H9 (cell line): ENCODE results near the gene MYCN. TPM values are rescaled to one million over a fixed set of nuclear protein-coding genes. Genes with fewer than 3 reads are reported as not detected.

Experiments
- DNase-seq: peaks from one replicate; pipeline ENCODE4 v3.0.0-alpha.2; 2017
- H2AFZ ChIP-seq: one replicate; pipeline ENCODE4 v1.6.1; 2013; ENCODE audit warnings: mild to moderate bottlenecking, low read length, control low read depth, moderate library complexity
- H2AK5ac ChIP-seq: 2 replicates; pipeline ENCODE4 v1.6.1; 2013; ENCODE audit warnings: low read length, control low read depth, mixed read lengths; ENCODE audit not compliant: insufficient read length
- H2BK120ac ChIP-seq: one replicate; pipeline ENCODE4 v1.6.1; 2013; ENCODE audit warnings: low read depth, mild to moderate bottlenecking, low read length, control low read depth, inconsistent platforms; ENCODE audit not compliant: poor library complexity, severe bottlenecking
- H2BK12ac ChIP-seq: 2 replicates; pipeline ENCODE4 v1.6.1; 2013; ENCODE audit warnings: low read length, control low read depth, mixed read lengths, low read depth; ENCODE audit not compliant: insufficient read length
- H2BK15ac ChIP-seq: 2 replicates; pipeline ENCODE4 v1.6.1; 2013; ENCODE audit warnings: low read depth, low read length, control low read depth
- H2BK20ac ChIP-seq: one replicate; pipeline ENCODE4 v1.6.1; 2013; ENCODE audit warnings: low read depth, mild to moderate bottlenecking, low read length, control low read depth, inconsistent platforms; ENCODE audit not compliant: poor library complexity, severe bottlenecking
- H2BK5ac ChIP-seq: 2 replicates; pipeline ENCODE4 v1.6.1; 2013; ENCODE audit warnings: low read length, control low read depth, mixed read lengths; ENCODE audit not compliant: insufficient read length
- H3K14ac ChIP-seq: 2 replicates; pipeline ENCODE4 v1.6.1; 2013; ENCODE audit warnings: low read length, control low read depth; ENCODE audit not compliant: insufficient read depth
- H3K18ac ChIP-seq: 2 replicates; pipeline ENCODE4 v1.6.1; 2013; ENCODE audit warnings: low read depth, mild to moderate bottlenecking, mixed read lengths, low read length, control low read depth; ENCODE audit not compliant: insufficient read length
- H3K23ac ChIP-seq: 2 replicates; pipeline ENCODE4 v1.6.1; 2013; ENCODE audit warnings: low read length, control low read depth, mixed read lengths, low read depth; ENCODE audit not compliant: insufficient read length
- H3K23me2 ChIP-seq: 2 replicates; pipeline ENCODE4 v1.6.1; 2013; ENCODE audit warnings: low read depth, mild to moderate bottlenecking, mixed read lengths, low read length, control low read depth; ENCODE audit not compliant: insufficient read length, poor library complexity, severe bottlenecking
- H3K27ac ChIP-seq: 2 replicates; pipeline ENCODE4 v1.5.1; 2013; ENCODE audit warnings: low read length, control low read depth, mixed read lengths, low read depth; ENCODE audit not compliant: insufficient read length
- H3K27me3 ChIP-seq: 2 replicates; pipeline ENCODE4 v1.6.1; 2013; ENCODE audit warnings: low read length, control low read depth, inconsistent platforms; ENCODE audit not compliant: insufficient read depth
- H3K4ac ChIP-seq: 2 replicates; pipeline ENCODE4 v1.6.1; 2013; ENCODE audit warnings: low read depth, mild to moderate bottlenecking, control low read depth, inconsistent platforms, low read length, moderate library complexity
- H3K4me1 ChIP-seq: 2 replicates; pipeline ENCODE4 v1.6.1; 2013; ENCODE audit warnings: low read length, control low read depth, inconsistent platforms; ENCODE audit not compliant: insufficient read depth
- H3K4me2 ChIP-seq: 2 replicates; pipeline ENCODE4 v1.6.1; 2013; ENCODE audit warnings: low read length, control low read depth, mixed read lengths; ENCODE audit not compliant: insufficient read length, insufficient read depth
- H3K56ac ChIP-seq: 2 replicates; pipeline ENCODE4 v1.6.1; 2013; ENCODE audit warnings: low read depth, mild to moderate bottlenecking, mixed read lengths, low read length, control low read depth; ENCODE audit not compliant: insufficient read length
- H3K79me1 ChIP-seq: 2 replicates; pipeline ENCODE4 v1.6.1; 2013; ENCODE audit warnings: low read depth, mild to moderate bottlenecking, moderate library complexity, low read length, control low read depth, inconsistent platforms; ENCODE audit not compliant: insufficient read depth, poor library complexity, severe bottlenecking
- H3K79me2 ChIP-seq: 2 replicates; pipeline ENCODE4 v1.6.1; 2013; ENCODE audit warnings: low read length, control low read depth, inconsistent platforms; ENCODE audit not compliant: insufficient read depth
- H3K9ac ChIP-seq: 2 replicates; pipeline ENCODE4 v1.6.1; 2013; ENCODE audit warnings: low read length, control low read depth, mixed read lengths; ENCODE audit not compliant: insufficient read length; ENCODE audit errors: extremely low read depth
- H3K9me3 ChIP-seq: one replicate; pipeline ENCODE4 v1.6.1; 2013; ENCODE audit warnings: low read depth, low read length, inconsistent platforms; ENCODE audit not compliant: control insufficient read depth
- H3T11ph ChIP-seq: one replicate; pipeline ENCODE4 v1.6.1; 2013; ENCODE audit warnings: mild to moderate bottlenecking, low read length, control low read depth, inconsistent platforms
- H4K20me1 ChIP-seq: one replicate; pipeline ENCODE4 v1.6.1; 2013; ENCODE audit not compliant: control insufficient read depth, insufficient read length, insufficient read depth
- H4K5ac ChIP-seq: 2 replicates; pipeline ENCODE4 v1.6.1; 2013; ENCODE audit warnings: low read depth, mild to moderate bottlenecking, mixed read lengths, low read length, control low read depth; ENCODE audit not compliant: insufficient read length
- H4K8ac ChIP-seq: replicated peaks from 2 replicates; pipeline ENCODE4 v1.6.1; 2013; ENCODE audit warnings: low read length, control low read depth, mixed read lengths, low read depth; ENCODE audit not compliant: insufficient read length
- H4K91ac ChIP-seq: 2 replicates; pipeline ENCODE4 v1.6.1; 2013; ENCODE audit warnings: low read depth, mild to moderate bottlenecking, moderate library complexity, mixed read lengths, low read length, control low read depth; ENCODE audit not compliant: insufficient read length
- H3K27ac Mint-ChIP-seq, 3 experiments: 2 replicates in 2 of 3; 3 replicates in 1 of 3; pipeline ENCODE4 v1.8.0; 2020 to 2021; ENCODE audit warnings: mixed read lengths in 3 of 3, mild to moderate bottlenecking in 1 of 3, moderate library complexity in 1 of 3
- H3K27me3 Mint-ChIP-seq: 2 replicates; pipeline ENCODE4 v1.8.0; 2021; ENCODE audit warnings: low read depth, mild to moderate bottlenecking, moderate library complexity, mixed read lengths
- H3K36me3 Mint-ChIP-seq, 3 experiments: 2 replicates in 2 of 3; 3 replicates in 1 of 3; pipeline ENCODE4 v1.8.0; 2020 to 2021; ENCODE audit warnings: low read depth in 3 of 3, mixed read lengths in 3 of 3; ENCODE audit not compliant: insufficient read depth in 1 of 3
- H3K4me1 Mint-ChIP-seq, 2 experiments: 2 replicates each; pipeline ENCODE4 v1.8.0; 2020; ENCODE audit warnings: mixed read lengths in 2 of 2
- H3K4me3 Mint-ChIP-seq, 2 experiments: 2 replicates in 1 of 2; 3 replicates in 1 of 2; pipeline ENCODE4 v1.8.0; 2020 to 2021; ENCODE audit warnings: mild to moderate bottlenecking in 2 of 2, mixed read lengths in 2 of 2, moderate library complexity in 1 of 2
- H3K9me3 Mint-ChIP-seq, 2 experiments: 2 replicates in 1 of 2; 3 replicates in 1 of 2; pipeline ENCODE4 v1.8.0; 2020; ENCODE audit warnings: mild to moderate bottlenecking in 2 of 2, mixed read lengths in 2 of 2, moderate library complexity in 1 of 2
- WGBS: extraction: QIAGEN DNeasy Blood & Tissue Kit; methylation state at CpG from one replicate; pipeline ENCODE4 v1.1.7; 2013; ENCODE audit warnings: missing lambda C conversion rate, low lambda C conversion rate, mixed read lengths; ENCODE audit not compliant: insufficient read length; ENCODE audit errors: extremely low coverage; 5-methylcytosine and 5-hydroxymethylcytosine counted together
- total RNA-seq: library from RNA; stranded (reverse); gene quantifications from 2 replicates; pipeline ENCODE4 v1.2.1, GENCODE V29; 2021
- TF ChIP-seq, protein P1 (sequence below): fragments of 200-600 bp; sonication (generic); conservative IDR thresholded peaks from 3 replicates; pipeline ENCODE4 v1.8.0; 2021; ENCODE audit warnings: antibody characterized with exemption, mild to moderate bottlenecking

MYCN gene
- total RNA-seq, 1 experiment from 2014 or later: 100.0 TPM

DNA sequence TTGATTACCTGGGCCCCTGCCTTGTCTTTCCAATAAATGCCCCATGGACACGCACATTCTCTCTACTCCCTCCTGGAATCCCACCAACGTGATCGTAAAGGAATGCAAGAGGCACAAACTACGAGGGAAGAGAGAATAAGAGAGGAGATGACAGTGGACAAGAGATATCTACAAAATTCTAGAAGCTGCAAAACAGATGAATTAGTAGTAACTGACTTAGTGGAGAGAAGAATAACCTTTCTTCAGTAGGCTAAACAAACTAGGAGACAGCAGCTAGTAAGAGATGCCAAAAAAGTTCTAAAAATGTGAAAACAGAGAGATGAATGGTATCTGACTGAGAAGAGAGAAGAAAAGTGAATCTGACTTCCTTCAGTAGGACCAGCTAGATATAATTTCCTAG, 43.5 kb upstream of the MYCN start:
- Histone ChIP-seq H3K79me2 (no peaks in the 10 kb centered on the region), H2BK120ac (no peak overlapping the region), H3K27ac (no peak overlapping the region), H3K23ac (no peak overlapping the region), H2BK12ac (no peak overlapping the region), H2BK20ac (no peak overlapping the region), H2AK5ac (no peak overlapping the region), H3K18ac (no peak overlapping the region), H3T11ph (no peak overlapping the region), H4K8ac (no peak overlapping the region), H3K4me2 (no peak overlapping the region), H4K91ac (no peak overlapping the region), H3K9ac (no peak overlapping the region), H4K20me1 (no peaks in the 10 kb centered on the region), H3K27me3 (no peaks in the 10 kb centered on the region), H3K9me3 (no peaks in the 10 kb centered on the region), H3K14ac (no peak overlapping the region), H3K56ac (no peak overlapping the region), H2BK15ac (no peak overlapping the region), H2AFZ (no peak overlapping the region), H3K4ac (no peak overlapping the region), H4K5ac (no peak overlapping the region), H3K79me1 (no peaks in the 10 kb centered on the region), H2BK5ac (no peak overlapping the region), H3K4me1 (peaks cover 8% of the 10 kb centered on the region; the same call in 1 of the 2 replicates), H3K23me2 (no peaks in the 10 kb centered on the region)
- Mint-ChIP-seq H3K4me1 (peaks cover 26 to 34% of the 10 kb centered on the region in 2 experiments), H3K27me3 (no peaks in the 10 kb centered on the region), H3K9me3 (peaks cover 16 to 26% of the 10 kb centered on the region in 2 experiments; a peak in 4 of 5 replicates), H3K4me3 (no peak overlapping the region), H3K27ac (no peak overlapping the region), H3K36me3 (peaks cover 8 to 18% (median 14%) of the 10 kb centered on the region in 3 experiments)
- no peak for DNase-seq
- WGBS: no CpG with 5 or more reads among the region's 4 CpGs
- TF ChIP-seq, protein P1, sequence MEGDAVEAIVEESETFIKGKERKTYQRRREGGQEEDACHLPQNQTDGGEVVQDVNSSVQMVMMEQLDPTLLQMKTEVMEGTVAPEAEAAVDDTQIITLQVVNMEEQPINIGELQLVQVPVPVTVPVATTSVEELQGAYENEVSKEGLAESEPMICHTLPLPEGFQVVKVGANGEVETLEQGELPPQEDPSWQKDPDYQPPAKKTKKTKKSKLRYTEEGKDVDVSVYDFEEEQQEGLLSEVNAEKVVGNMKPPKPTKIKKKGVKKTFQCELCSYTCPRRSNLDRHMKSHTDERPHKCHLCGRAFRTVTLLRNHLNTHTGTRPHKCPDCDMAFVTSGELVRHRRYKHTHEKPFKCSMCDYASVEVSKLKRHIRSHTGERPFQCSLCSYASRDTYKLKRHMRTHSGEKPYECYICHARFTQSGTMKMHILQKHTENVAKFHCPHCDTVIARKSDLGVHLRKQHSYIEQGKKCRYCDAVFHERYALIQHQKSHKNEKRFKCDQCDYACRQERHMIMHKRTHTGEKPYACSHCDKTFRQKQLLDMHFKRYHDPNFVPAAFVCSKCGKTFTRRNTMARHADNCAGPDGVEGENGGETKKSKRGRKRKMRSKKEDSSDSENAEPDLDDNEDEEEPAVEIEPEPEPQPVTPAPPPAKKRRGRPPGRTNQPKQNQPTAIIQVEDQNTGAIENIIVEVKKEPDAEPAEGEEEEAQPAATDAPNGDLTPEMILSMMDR: no peak
